ENCODE measurements around the gene NXPH3. TPM values are rescaled to one million over a fixed set of nuclear protein-coding genes. Genes with fewer than 3 reads are reported as not detected.
"Not testable (repeated sequence)": the region's sequence is repeated elsewhere in the genome, so short reads cannot be mapped to it uniquely, and the experiment has no call there.

The NXPH3 gene
- total and polyA plus RNA-seq, 2 experiments from 2014 or later, result 0.77 to 1.2 TPM

DNA sequence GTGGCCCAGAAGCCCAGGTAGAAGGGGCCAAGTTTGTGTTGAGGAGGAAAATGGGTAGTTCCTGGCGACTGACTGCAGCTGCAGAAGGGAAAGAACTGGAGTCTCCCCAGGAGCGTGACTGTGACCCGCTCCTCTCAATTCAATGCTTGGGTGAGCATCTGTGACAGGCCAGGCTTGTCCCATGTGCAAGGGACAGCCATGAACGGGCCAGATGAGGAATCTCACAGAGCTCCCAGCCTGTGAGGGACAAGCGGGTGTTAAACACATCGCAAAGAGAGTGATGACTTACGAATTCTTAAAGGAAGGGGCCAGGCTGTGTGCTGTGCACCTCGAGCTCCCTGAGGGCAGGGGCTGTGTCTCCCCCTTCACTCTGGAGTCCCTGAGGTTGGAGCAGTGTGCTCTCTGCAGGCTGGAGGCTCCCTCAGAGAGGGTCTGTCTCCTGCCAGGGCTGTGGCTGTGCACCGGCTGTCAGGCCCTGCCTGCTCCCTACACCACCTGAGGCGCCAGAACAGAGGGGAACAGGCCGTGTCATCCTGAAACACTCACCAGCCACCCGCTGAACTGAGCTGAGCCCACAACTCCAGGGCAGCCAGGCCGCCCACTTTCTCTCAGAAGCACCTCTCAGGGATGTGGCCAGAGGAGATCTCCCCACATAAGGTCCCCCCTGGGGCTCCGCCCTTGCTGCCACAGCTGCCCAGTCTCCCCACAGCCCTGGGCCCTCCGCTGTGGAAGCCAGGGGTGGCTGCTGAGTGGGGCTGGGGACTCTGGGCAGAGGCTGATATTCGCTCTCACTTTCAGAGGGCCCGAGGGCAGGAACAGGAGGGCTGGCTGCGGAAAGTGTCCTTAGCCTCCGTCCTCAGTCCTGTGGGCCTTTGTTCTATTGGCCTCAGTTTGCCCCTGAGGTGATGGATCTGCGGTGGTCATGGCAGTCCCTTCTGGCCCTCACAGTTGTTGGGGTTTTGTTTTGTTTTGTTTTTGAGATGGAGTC is 25.7 kb upstream of the NXPH3 start:
- H3K9me3 ChIP-seq (ENCODE audit: low read depth), result no peaks in the 10 kb centered on the region
- TF ChIP-seq, protein P1, sequence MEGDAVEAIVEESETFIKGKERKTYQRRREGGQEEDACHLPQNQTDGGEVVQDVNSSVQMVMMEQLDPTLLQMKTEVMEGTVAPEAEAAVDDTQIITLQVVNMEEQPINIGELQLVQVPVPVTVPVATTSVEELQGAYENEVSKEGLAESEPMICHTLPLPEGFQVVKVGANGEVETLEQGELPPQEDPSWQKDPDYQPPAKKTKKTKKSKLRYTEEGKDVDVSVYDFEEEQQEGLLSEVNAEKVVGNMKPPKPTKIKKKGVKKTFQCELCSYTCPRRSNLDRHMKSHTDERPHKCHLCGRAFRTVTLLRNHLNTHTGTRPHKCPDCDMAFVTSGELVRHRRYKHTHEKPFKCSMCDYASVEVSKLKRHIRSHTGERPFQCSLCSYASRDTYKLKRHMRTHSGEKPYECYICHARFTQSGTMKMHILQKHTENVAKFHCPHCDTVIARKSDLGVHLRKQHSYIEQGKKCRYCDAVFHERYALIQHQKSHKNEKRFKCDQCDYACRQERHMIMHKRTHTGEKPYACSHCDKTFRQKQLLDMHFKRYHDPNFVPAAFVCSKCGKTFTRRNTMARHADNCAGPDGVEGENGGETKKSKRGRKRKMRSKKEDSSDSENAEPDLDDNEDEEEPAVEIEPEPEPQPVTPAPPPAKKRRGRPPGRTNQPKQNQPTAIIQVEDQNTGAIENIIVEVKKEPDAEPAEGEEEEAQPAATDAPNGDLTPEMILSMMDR (IDR thresholded peaks at IDR 0.05; ENCODE audit: poor library complexity), result no peak
- TF ChIP-seq EZH2phosphoT487 (IDR thresholded peaks at IDR 0.05; ENCODE audit: low read depth, severe bottlenecking, unreplicated experiment), result no peak
- no peak for TF ChIP-seq EZH2 (IDR thresholded peaks at IDR 0.05; ENCODE audit: borderline replicate concordance)
- no peaks in the 10 kb centered on the region for H3K9me2 ChIP-seq (replicated peaks; ENCODE audit: insufficient read depth)
- H3K79me2 ChIP-seq, result no peaks in the 10 kb centered on the region
- H4K20me1 ChIP-seq (ENCODE audit: insufficient read depth, poor library complexity, severe bottlenecking), result no peaks in the 10 kb centered on the region
- no peaks in the 10 kb centered on the region for H3K4me1 ChIP-seq (ENCODE audit: insufficient read depth)
- no peak overlapping the region for H3K27ac ChIP-seq
- no peaks in the 10 kb centered on the region for H3K36me3 ChIP-seq (replicated peaks; ENCODE audit: insufficient read depth, low read depth)
- no peaks in the 10 kb centered on the region for H3K27me3 ChIP-seq
- WGBS (ENCODE audit: low lambda C conversion rate, missing lambda C conversion rate), result 84% methylated on average over 20 of the region's 20 CpGs
- H3K4me2 ChIP-seq, result no peak overlapping the region
- no peak overlapping the region for H3K4me3 ChIP-seq
- DNase-seq (ENCODE audit: low spot score), result peak; percentile 3
- H2AFZ ChIP-seq, result no peak overlapping the region

DNA sequence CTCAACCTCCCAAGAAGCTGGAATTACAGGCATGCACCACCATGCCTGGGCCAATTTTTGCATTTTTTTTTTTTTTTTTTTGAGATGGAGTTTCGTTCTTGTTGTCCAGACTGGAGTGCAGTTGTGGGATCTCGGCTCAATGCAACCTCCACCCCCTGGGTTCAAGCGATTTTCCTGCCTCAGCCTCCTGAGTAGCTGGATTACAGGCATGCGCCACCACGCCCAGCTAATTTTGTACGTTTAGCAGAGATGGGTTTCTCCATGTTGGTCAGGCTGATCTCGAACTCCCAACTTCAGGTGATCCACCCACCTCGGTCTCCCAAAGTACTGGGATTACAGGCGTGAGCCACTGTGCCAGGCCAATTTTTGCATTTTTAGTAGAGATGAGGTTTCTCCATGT is 24.9 kb upstream of the NXPH3 start:
- H3K9me2 ChIP-seq (replicated peaks; ENCODE audit: insufficient read depth); DNase-seq (ENCODE audit: low spot score); H3K36me3 ChIP-seq (replicated peaks; ENCODE audit: insufficient read depth, low read depth); H2AFZ ChIP-seq; H4K20me1 ChIP-seq (ENCODE audit: insufficient read depth, poor library complexity, severe bottlenecking); H3K4me1 ChIP-seq (ENCODE audit: insufficient read depth); H3K4me3 ChIP-seq; H3K9me3 ChIP-seq (ENCODE audit: low read depth); H3K4me2 ChIP-seq; H3K27me3 ChIP-seq; H3K79me2 ChIP-seq; H3K27ac ChIP-seq: not testable (repeated sequence)
- WGBS (ENCODE audit: low lambda C conversion rate, missing lambda C conversion rate), result 87% methylated on average over 8 of the region's 9 CpGs

DNA sequence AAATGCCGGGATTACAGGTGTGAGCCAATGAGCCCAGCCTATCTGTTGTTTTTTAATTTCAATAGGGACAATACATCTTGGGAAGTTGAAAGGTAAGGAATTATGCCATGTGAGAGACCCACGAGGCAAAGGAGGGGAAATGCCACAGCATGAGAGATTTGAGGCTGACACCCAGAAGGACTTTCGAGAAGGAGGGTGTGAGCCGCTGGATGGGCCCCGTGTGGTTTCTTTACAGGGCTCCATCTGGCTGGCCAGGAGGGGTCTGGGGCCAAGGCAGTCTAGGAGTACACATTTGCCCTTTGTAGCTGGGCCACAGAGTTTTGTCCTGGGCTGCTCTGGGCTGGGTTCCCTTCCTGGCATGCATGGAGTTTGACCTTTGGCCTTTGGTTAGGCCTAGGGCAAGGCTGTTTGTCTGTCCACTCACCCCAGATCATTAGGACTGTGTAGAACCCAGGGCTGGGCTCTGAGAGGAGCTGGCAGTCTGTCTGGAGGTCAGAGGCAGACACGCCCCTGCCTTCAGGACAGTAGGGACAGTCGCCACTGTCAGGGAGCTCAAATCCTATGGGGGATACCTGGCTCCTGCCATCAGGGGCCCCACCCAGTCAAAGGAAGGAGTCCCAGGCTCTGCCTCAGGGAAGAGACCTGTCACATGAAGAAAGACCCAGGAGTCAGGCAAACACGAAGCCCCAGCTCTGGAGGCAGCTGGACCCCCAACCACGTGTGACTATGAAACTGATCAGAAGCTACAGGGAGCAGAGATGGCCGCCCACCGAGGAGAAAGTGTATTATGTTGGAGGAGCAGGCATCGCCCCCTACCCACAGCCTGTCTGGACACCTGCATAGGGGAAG is 24.2 kb upstream of the NXPH3 start:
- Histone ChIP-seq H3K36me3 (replicated peaks; ENCODE audit: insufficient read depth, low read depth) (no peaks in the 10 kb centered on the region), H3K4me3 (no peak overlapping the region), H3K4me1 (ENCODE audit: insufficient read depth) (peaks cover 5% of the 10 kb centered on the region), H3K4me2 (no peak overlapping the region), H3K27me3 (no peaks in the 10 kb centered on the region), H3K9me2 (replicated peaks; ENCODE audit: insufficient read depth) (no peaks in the 10 kb centered on the region), H4K20me1 (ENCODE audit: insufficient read depth, poor library complexity, severe bottlenecking) (no peaks in the 10 kb centered on the region), H3K9me3 (ENCODE audit: low read depth) (no peaks in the 10 kb centered on the region), H2AFZ (no peak overlapping the region), H3K79me2 (no peaks in the 10 kb centered on the region), H3K27ac (no peak overlapping the region)
- TF ChIP-seq EZH2 (IDR thresholded peaks at IDR 0.05; ENCODE audit: borderline replicate concordance) (no peak), EZH2phosphoT487 (IDR thresholded peaks at IDR 0.05; ENCODE audit: low read depth, severe bottlenecking, unreplicated experiment) (no peak)
- TF ChIP-seq, protein P1 (IDR thresholded peaks at IDR 0.05; ENCODE audit: poor library complexity), result no peak
- 89% methylated on average over 12 of the region's 12 CpGs for WGBS (ENCODE audit: low lambda C conversion rate, missing lambda C conversion rate)
- DNase-seq (ENCODE audit: low spot score), result no peak
